Stimulated activated CD4-positive, alpha-beta T cell treated with anti-CD3 and anti-CD28 coated beads, Interleukin-4, amount 100 ng/mL, for 1 hour (primary cell): ENCODE results near the gene IPCEF1.

ENCODE experiments used
- DNase-seq: peaks from one replicate; pipeline ENCODE4 v3.0.0-alpha.2; 2020

IPCEF1 gene

GRCh38 chr6:154156135-154156896 is 200.3 kb downstream of the IPCEF1 start:
- DNase-seq = peak; percentile 65

- DNase-seq = peak; percentile 50
Observed at GRCh38 chr6:154154389-154154967, 202.1 kb downstream of the IPCEF1 start.

GRCh38 chr6:154143753-154144152 is 212.8 kb downstream of the IPCEF1 start:
- DNase-seq = no peak

GRCh38 chr6:154140743-154141142 is 215.9 kb downstream of the IPCEF1 start:
- no peak for DNase-seq

GRCh38 chr6:154139892-154140291 is 216.7 kb downstream of the IPCEF1 start:
- DNase-seq = no peak

- DNase-seq = no peak
Observed at GRCh38 chr6:154138793-154139192, 217.8 kb downstream of the IPCEF1 start.

- DNase-seq = no peak
Observed at GRCh38 chr6:154134471-154135147, 222.0 kb downstream of the IPCEF1 start.

- no peak for DNase-seq
Observed at GRCh38 chr6:154127657-154128056, 228.9 kb downstream of the IPCEF1 start.

GRCh38 chr6:154125421-154125820 is 231.2 kb downstream of the IPCEF1 start:
- no peak for DNase-seq

- DNase-seq = no peak
Observed at GRCh38 chr6:154123155-154123956, 233.2 kb downstream of the IPCEF1 start.

- DNase-seq = no peak
Observed at GRCh38 chr6:154122195-154122925, 234.2 kb downstream of the IPCEF1 start.

GRCh38 chr6:154117485-154117884 is 239.1 kb downstream of the IPCEF1 start:
- no peak for DNase-seq

GRCh38 chr6:154113392-154113791 is 243.2 kb downstream of the IPCEF1 start:
- DNase-seq = no peak

- no peak for DNase-seq
Observed at GRCh38 chr6:154112181-154112809, 244.3 kb downstream of the IPCEF1 start.

GRCh38 chr6:154111025-154111424 is 245.6 kb downstream of the IPCEF1 start:
- no peak for DNase-seq

- no peak for DNase-seq
Observed at GRCh38 chr6:154106251-154106650, 250.4 kb downstream of the IPCEF1 start.
